Esophagus muscularis mucosa (tissue), 4 donors: ENCODE results near the gene SLC2A5. TPM values are rescaled to one million over a fixed set of nuclear protein-coding genes. Genes with fewer than 3 reads are reported as not detected.
A peak's percentile ranks its signal among the peaks of the same experiment; 100 is the strongest.

Experiments used
- DNase-seq: peaks from one replicate; pipeline ENCODE4 v3.0.0-alpha.2; 2017; ENCODE audit errors: extremely low spot score
- H3K27ac ChIP-seq, 4 donors: fragments of 200-600 bp; sonication (generic); replicated peaks in 1 of 4; 1 replicate in 3 of 4; 2 replicates in 1 of 4; pipeline ENCODE4 v1.5.1; 2016 to 2019; ENCODE audit warnings: mild to moderate bottlenecking in 1 of 4
- H3K27me3 ChIP-seq, 4 donors: fragments of 200-600 bp; sonication (generic); one replicate each; pipeline versions ENCODE4 v1.5.1 to v1.6.0; 2016 to 2019
- H3K36me3 ChIP-seq, 4 donors: fragments of 200-600 bp; sonication (generic); one replicate each; pipeline ENCODE4 v1.5.1; 2016 to 2019
- H3K4me1 ChIP-seq, 4 donors: fragments of 200-600 bp; sonication (generic); one replicate each; pipeline ENCODE4 v1.5.1; 2016 to 2019
- H3K4me3 ChIP-seq, 4 donors: fragments of 200-600 bp; sonication (generic); 1 replicate in 2 of 4; 2 replicates in 2 of 4; pipeline ENCODE4 v1.5.1; 2016 to 2019; ENCODE audit warnings: mild to moderate bottlenecking in 4 of 4, moderate library complexity in 1 of 4
- H3K9me3 ChIP-seq, 4 donors: fragments of 200-600 bp; sonication (generic); 1 replicate in 3 of 4; 2 replicates in 1 of 4; pipeline ENCODE4 v1.5.1; 2016 to 2019
- EP300 ChIP-seq: sonication (generic); formaldehyde crosslinking; IDR thresholded peaks from one replicate; pipeline ENCODE4 v1.6.1; 2017; ENCODE audit warnings: antibody characterized with exemption
- POLR2A ChIP-seq: fragments of 450-650 bp; IDR thresholded peaks from one replicate; pipeline ENCODE4 v1.6.1; 2017; ENCODE audit warnings: antibody characterized with exemption, moderate library complexity, mild to moderate bottlenecking, low read depth
- POLR2AphosphoS5 ChIP-seq, 2 donors: sonication (generic); formaldehyde crosslinking; IDR thresholded peaks; one replicate each; pipeline ENCODE4 v1.6.1; 2017; ENCODE audit warnings: antibody characterized with exemption in 2 of 2
- WGBS: methylation state at CpG from one replicate; pipeline ENCODE4 v1.1.5; 2018; 5-methylcytosine and 5-hydroxymethylcytosine counted together
- intact Hi-C: fragments of 100-400 bp; cut with DNase I; formaldehyde crosslinking; loops from one replicate; pipeline ENCODE4 v1.15.1; 2023
- total RNA-seq, 4 donors: library from RNA; depleted of rRNA; stranded (reverse); fragments of >200 nt; gene quantifications; one replicate each; pipeline versions ENCODE4 v1.1.0 to v1.2.1, GENCODE V29; 2016
- TF ChIP-seq, protein P1 (sequence below), 3 experiments: fragments of 200-600 bp in 2 of 3; fragments of 450-650 bp in 1 of 3; sonication (generic) in 2 of 3; IDR thresholded peaks; one replicate each; pipeline ENCODE4 v1.5.1; 2017 to 2019; ENCODE audit warnings: antibody characterized with exemption in 3 of 3, mild to moderate bottlenecking in 2 of 3, moderate library complexity in 1 of 3

Gene SLC2A5
- total RNA-seq, 4 donors from 2014 or later = 0.06 to 2.0 (median 0.57) TPM; not detected in 1

DNA sequence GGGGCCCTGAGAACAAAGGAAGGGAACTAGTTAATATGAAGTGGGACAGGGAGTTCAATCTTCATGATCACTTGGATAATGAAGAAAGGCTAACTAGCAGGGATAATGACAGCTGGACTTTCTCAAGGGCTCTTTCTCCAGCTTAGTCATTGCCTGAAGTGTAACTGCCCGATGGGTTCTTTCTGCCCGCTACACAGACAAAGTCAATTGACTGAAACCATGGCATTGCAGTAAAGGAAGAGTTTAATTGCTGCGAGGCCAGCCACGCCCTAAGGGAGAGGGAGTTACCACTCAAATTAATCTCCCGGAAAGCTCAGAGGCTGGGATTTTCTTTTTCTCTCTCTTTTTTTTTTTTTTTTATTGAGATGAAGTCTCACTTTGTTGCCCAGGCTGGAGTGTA, 16.6 kb upstream of the SLC2A5 start:
- WGBS = 56% methylated on average over 5 of the region's 5 CpGs
- H3K4me1 ChIP-seq = peaks cover 14 to 24% (median 23%) of the 10 kb centered on the region in 4 donors
- TF ChIP-seq POLR2A (no peak), POLR2AphosphoS5 (IDR thresholded peaks at IDR 0.05) (no peak), EP300 (no peak)
- TF ChIP-seq, protein P1, sequence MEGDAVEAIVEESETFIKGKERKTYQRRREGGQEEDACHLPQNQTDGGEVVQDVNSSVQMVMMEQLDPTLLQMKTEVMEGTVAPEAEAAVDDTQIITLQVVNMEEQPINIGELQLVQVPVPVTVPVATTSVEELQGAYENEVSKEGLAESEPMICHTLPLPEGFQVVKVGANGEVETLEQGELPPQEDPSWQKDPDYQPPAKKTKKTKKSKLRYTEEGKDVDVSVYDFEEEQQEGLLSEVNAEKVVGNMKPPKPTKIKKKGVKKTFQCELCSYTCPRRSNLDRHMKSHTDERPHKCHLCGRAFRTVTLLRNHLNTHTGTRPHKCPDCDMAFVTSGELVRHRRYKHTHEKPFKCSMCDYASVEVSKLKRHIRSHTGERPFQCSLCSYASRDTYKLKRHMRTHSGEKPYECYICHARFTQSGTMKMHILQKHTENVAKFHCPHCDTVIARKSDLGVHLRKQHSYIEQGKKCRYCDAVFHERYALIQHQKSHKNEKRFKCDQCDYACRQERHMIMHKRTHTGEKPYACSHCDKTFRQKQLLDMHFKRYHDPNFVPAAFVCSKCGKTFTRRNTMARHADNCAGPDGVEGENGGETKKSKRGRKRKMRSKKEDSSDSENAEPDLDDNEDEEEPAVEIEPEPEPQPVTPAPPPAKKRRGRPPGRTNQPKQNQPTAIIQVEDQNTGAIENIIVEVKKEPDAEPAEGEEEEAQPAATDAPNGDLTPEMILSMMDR (IDR thresholded peaks at IDR 0.05) = no peak
- intact Hi-C loops = no loop called here
- no peaks in the 10 kb centered on the region for H3K9me3 ChIP-seq
- no peaks in the 10 kb centered on the region for H3K27me3 ChIP-seq
- DNase-seq = no peak
- no peaks in the 10 kb centered on the region for H3K36me3 ChIP-seq
- H3K4me3 ChIP-seq = no peak overlapping the region
- H3K27ac ChIP-seq = peak overlapping the region in 2 of 4 donors; percentile 66 to 73

DNA sequence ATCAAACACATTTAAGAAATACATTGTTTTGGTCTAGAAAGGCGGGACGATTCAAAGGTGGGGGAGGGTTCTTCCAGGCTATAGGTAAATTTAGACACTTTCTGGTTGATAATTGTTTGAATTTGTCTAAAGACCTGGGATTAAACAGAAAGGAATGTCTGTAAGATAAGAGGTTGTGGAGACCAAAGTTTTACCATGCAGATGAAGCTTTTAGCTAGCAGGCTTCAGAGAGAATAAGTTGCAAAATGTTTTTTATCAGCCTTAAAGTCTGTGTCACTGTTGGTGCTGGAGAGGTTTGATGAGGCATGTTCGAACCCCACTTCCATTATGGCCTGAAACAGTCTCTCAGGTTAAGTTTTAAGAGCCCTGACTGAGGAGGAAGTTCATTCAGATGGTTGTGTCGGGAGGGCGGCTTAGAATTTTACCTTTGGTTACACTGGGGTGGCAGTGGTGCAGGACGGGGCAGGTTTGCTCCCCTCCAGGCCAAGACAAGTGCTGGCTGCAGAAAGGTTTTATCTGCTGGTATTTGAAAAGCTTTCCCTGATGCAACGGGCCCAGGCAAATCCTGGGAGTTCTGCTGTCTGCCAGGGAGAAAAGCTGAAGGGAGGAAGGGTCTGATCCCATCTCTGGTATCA, 16.0 kb upstream of the SLC2A5 start:
- 58% methylated on average over 6 of the region's 7 CpGs for WGBS
- intact Hi-C loops = no loop called here
- DNase-seq = no peak

DNA sequence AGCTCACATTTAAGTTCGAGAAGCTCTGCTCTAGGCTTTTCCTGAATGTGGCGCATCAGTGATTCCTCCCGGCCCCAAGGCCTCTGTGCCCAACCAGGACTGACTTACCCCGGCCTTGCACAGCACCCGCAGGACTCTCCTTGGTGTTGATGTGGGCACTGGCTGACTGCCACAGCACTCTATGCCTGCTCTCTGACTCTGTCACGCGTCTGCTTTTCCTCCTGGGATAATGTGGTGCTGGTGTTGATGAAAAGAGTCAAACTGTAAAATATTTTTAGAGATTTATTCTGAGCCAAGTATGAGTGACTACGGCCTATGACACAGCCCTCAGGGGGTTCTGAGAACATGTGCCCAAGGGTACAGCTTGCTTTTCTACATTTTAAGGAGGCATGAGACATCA, 15.5 kb upstream of the SLC2A5 start:
- peak overlapping the region; percentile 60 to 73 (median 67) for H3K27ac ChIP-seq
- DNase-seq = no peak
- no peaks in the 10 kb centered on the region for H3K36me3 ChIP-seq
- intact Hi-C loops = no loop called here
- no peaks in the 10 kb centered on the region for H3K9me3 ChIP-seq
- no peaks in the 10 kb centered on the region for H3K27me3 ChIP-seq
- TF ChIP-seq POLR2AphosphoS5 (IDR thresholded peaks at IDR 0.05) (peak in 1 of 2 donors; percentile 55), EP300 (no peak)
- H3K4me3 ChIP-seq = no peak overlapping the region
- peaks cover 14 to 24% (median 23%) of the 10 kb centered on the region in 4 donors for H3K4me1 ChIP-seq
- WGBS = 48% methylated on average over 8 of the region's 8 CpGs

More for the DNA sequence above, 16.0 kb upstream of the SLC2A5 start:
- peak overlapping the region; percentile 60 to 73 (median 67) for H3K27ac ChIP-seq
- TF ChIP-seq, protein P1 (IDR thresholded peaks at IDR 0.05) = no peak
- TF ChIP-seq POLR2AphosphoS5 (IDR thresholded peaks at IDR 0.05) (no peak), EP300 (no peak), POLR2A (no peak)
- H3K36me3 ChIP-seq = no peaks in the 10 kb centered on the region
- no peaks in the 10 kb centered on the region for H3K9me3 ChIP-seq
- H3K27me3 ChIP-seq = no peaks in the 10 kb centered on the region
- peaks cover 14 to 24% (median 23%) of the 10 kb centered on the region in 4 donors for H3K4me1 ChIP-seq
- H3K4me3 ChIP-seq = no peak overlapping the region

DNA sequence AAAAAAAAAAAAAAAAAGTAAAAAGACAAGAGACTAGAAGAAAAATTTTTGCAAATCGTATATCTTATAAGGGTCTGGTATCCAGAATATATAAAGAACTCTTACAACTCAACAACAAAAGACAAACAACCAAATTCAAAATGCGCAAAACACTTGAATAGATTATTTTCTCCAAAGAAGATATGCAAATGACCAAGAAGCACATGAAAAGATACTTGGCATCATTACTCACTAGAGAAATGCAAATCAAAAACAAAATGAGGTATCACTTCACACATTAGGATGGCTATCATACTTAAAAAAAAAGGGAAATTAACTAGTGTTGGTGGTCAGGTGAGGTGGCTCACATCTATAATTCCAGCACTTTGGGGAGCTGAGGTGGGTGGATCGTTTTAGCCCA, 12.0 kb upstream of the SLC2A5 start:
- no peaks in the 10 kb centered on the region for H3K27me3 ChIP-seq
- TF ChIP-seq POLR2A = no peak
- TF ChIP-seq, protein P1 (IDR thresholded peaks at IDR 0.05) = no peak
- TF ChIP-seq EP300 = no peak
- TF ChIP-seq POLR2AphosphoS5 (IDR thresholded peaks at IDR 0.05) = no peak
- intact Hi-C loops = no loop called here
- H3K4me3 ChIP-seq = no peak overlapping the region
- no peak for DNase-seq
- peaks cover 14 to 34% (median 25%) of the 10 kb centered on the region in 4 donors for H3K4me1 ChIP-seq
- H3K27ac ChIP-seq = no peak overlapping the region
- H3K9me3 ChIP-seq = no peaks in the 10 kb centered on the region
- H3K36me3 ChIP-seq = no peaks in the 10 kb centered on the region
- 92% methylated on average over 3 of the region's 3 CpGs for WGBS

DNA sequence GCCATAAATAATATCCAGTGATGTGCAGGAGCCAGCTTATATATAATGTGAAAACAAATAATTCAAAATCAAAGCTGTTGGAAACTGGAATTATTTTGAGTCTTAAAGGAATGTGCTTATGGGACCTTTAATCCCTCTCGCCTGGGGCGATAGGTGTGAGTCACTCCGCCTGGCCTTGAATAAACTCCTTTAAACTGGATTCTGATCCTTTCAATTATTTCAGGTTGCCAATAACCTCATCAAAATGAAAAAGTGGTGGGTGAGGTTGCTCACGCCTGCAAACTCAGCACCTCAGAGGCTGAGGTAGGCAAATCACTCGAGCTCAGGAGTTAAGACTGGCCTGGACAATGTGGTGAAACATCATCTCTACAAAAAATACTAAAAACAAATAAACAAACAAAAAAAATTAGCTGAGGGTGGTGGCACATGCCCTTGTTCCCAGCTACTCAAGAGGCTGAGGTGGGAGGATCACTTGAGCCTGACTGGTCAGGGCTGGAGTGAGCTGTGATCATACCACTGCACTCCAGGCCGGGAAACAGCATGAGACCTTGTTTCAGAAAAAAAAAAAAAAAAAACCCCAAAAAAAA, 11.4 kb upstream of the SLC2A5 start:
- H3K27ac ChIP-seq = no peak overlapping the region
- no peak overlapping the region for H3K4me3 ChIP-seq
- H3K9me3 ChIP-seq = no peaks in the 10 kb centered on the region
- H3K36me3 ChIP-seq = no peaks in the 10 kb centered on the region
- no peak for DNase-seq
- peaks cover 13 to 30% (median 20%) of the 10 kb centered on the region in 4 donors for H3K4me1 ChIP-seq
- 82% methylated on average over 6 of the region's 6 CpGs for WGBS
- H3K27me3 ChIP-seq = no peaks in the 10 kb centered on the region
- TF ChIP-seq EP300 = no peak
- intact Hi-C loops = no loop called here
